OCI-LY3 (cell line): Measurements from ENCODE around the gene MISP.

ENCODE experiments used
- H2AFZ ChIP-seq: fragments of 200-600, 300-600 bp; shearing (Covaris generic); 2 replicates; pipeline ENCODE4 v1.6.0; 2014; ENCODE audit warnings: antibody characterized with exemption, low read depth, low read length
- H3K27ac ChIP-seq: fragments of 200-600, 300-600 bp; sonication (generic); 2 replicates; pipeline ENCODE4 v1.5.1; 2014; ENCODE audit warnings: mild to moderate bottlenecking, low read length, moderate library complexity, mixed read lengths
- H3K27me3 ChIP-seq: fragments of 200-600, 300-600 bp; sonication (generic); 2 replicates; pipeline ENCODE4 v1.6.1; 2014; ENCODE audit warnings: low read depth, low read length, mixed read lengths
- H3K36me3 ChIP-seq: fragments of 200-600, 300-600 bp; sonication (generic); replicated peaks from 2 replicates; pipeline ENCODE3; 2014; ENCODE audit warnings: low read depth, low read length, mixed read lengths
- H3K4me1 ChIP-seq: fragments of 300-600, 200-600 bp; sonication (generic); 2 replicates; pipeline ENCODE4 v1.6.1; 2014; ENCODE audit warnings: low read length, mixed read lengths
- H3K4me2 ChIP-seq: fragments of 200-600, 300-600 bp; sonication (generic); 2 replicates; pipeline ENCODE4 v1.6.1; 2014; ENCODE audit warnings: low read length, mixed read lengths
- H3K4me3 ChIP-seq: fragments of 300-600, 200-600 bp; sonication (generic); 2 replicates; pipeline ENCODE4 v1.5.1; 2014; ENCODE audit warnings: antibody characterized with exemption, mild to moderate bottlenecking, low read length, moderate library complexity
- H3K79me2 ChIP-seq: fragments of 300-600, 200-600 bp; shearing (Covaris generic); 2 replicates; pipeline ENCODE4 v1.6.1; 2014; ENCODE audit warnings: mild to moderate bottlenecking, low read length, mixed read lengths
- H3K9ac ChIP-seq: fragments of 300-600, 200-600 bp; shearing (Covaris generic); 2 replicates; pipeline ENCODE4 v1.6.0; 2014; ENCODE audit warnings: mild to moderate bottlenecking, low read length, moderate library complexity
- H3K9me3 ChIP-seq: fragments of 200-600, 300-600 bp; shearing (Covaris generic); 2 replicates; pipeline ENCODE4 v1.6.1; 2014; ENCODE audit warnings: low read length, mixed read lengths; ENCODE audit not compliant: insufficient read depth
- H4K20me1 ChIP-seq: fragments of 200-600, 300-600 bp; sonication (generic); 2 replicates; pipeline ENCODE4 v1.6.1; 2016; ENCODE audit warnings: low read length, mixed read lengths; ENCODE audit not compliant: insufficient read depth
- EZH2phosphoT487 ChIP-seq: fragments of 200-600 bp; shearing (Covaris generic); IDR thresholded peaks from 2 replicates; pipeline ENCODE4 v1.6.1; 2018; ENCODE audit warnings: antibody characterized with exemption, mixed run types, low read depth
- TF ChIP-seq, protein P1 (sequence below): fragments of 200-600, 300-600 bp; sonication (generic); IDR thresholded peaks from 2 replicates; pipeline ENCODE4 v1.5.1; 2014; ENCODE audit warnings: antibody characterized with exemption, low read length, low read depth

MISP gene

DNA sequence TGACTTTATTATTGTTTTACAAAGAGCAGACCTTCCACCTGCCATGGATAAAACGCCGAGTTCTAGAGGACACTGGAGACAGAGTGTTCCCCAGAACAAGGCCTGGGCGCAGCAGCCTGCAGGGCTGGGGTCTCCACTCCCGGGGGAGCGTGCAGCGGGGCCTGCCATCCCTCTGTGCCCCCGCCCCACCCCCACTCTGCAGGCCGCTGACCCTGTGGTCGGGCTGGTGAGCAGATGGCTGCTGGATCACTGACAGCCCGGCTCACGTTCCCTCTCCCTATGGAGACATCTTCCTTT, 37.7 kb downstream of the MISP start:
- H3K27me3 ChIP-seq = no peaks in the 10 kb centered on the region
- TF ChIP-seq, protein P1, sequence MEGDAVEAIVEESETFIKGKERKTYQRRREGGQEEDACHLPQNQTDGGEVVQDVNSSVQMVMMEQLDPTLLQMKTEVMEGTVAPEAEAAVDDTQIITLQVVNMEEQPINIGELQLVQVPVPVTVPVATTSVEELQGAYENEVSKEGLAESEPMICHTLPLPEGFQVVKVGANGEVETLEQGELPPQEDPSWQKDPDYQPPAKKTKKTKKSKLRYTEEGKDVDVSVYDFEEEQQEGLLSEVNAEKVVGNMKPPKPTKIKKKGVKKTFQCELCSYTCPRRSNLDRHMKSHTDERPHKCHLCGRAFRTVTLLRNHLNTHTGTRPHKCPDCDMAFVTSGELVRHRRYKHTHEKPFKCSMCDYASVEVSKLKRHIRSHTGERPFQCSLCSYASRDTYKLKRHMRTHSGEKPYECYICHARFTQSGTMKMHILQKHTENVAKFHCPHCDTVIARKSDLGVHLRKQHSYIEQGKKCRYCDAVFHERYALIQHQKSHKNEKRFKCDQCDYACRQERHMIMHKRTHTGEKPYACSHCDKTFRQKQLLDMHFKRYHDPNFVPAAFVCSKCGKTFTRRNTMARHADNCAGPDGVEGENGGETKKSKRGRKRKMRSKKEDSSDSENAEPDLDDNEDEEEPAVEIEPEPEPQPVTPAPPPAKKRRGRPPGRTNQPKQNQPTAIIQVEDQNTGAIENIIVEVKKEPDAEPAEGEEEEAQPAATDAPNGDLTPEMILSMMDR = no peak
- no peak for TF ChIP-seq EZH2phosphoT487
- no peak overlapping the region for H3K4me3 ChIP-seq
- no peak overlapping the region for H2AFZ ChIP-seq
- H3K4me2 ChIP-seq = no peak overlapping the region
- H3K36me3 ChIP-seq = no peaks in the 10 kb centered on the region
- H3K27ac ChIP-seq = no peak overlapping the region
- no peaks in the 10 kb centered on the region for H4K20me1 ChIP-seq
- no peaks in the 10 kb centered on the region for H3K4me1 ChIP-seq
- no peaks in the 10 kb centered on the region for H3K9me3 ChIP-seq
- no peaks in the 10 kb centered on the region for H3K79me2 ChIP-seq
- H3K9ac ChIP-seq = no peak overlapping the region

DNA sequence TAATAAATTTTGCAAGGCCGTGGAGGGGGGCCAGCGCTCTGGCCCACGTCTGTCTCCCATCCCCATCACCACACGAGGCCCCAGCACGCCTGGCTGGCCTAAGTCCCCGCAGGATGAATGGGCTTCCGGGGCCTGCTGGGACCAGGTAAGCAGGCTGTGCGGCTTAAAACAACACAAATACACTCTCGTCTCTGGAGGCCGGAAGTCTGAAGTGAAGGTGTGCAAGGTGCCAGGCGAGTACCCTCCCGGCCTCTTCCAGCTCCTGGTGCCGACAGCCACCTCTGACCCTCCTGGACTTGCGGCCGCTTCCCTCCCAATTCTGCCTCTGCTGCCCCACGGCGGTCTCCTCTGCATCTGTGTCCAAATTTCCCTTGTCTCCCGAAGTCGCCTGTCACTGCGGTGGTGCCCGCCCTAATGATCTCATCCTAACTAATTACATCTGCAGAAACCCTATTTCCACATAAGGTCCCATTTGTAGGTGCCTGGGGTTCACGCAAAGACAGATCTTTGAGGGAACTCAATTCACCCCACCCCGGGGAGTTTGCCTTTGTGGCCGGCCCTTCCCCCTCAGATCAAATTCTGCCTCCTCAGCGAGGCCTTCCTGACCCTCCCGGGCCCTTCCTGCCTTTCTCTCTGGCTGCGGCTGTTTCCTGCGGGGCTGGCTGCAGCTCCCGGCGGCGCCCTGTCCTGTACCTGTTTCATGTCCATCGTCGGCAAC, 38.2 kb downstream of the MISP start:
- Histone ChIP-seq H3K36me3 (no peaks in the 10 kb centered on the region), H3K27ac (no peak overlapping the region), H3K79me2 (no peaks in the 10 kb centered on the region), H3K27me3 (no peaks in the 10 kb centered on the region), H3K4me3 (no peak overlapping the region), H3K4me2 (no peak overlapping the region), H3K4me1 (no peaks in the 10 kb centered on the region), H3K9me3 (no peaks in the 10 kb centered on the region), H3K9ac (no peak overlapping the region), H2AFZ (no peak overlapping the region), H4K20me1 (no peaks in the 10 kb centered on the region)
- TF ChIP-seq, protein P1 = no peak
- no peak for TF ChIP-seq EZH2phosphoT487

DNA sequence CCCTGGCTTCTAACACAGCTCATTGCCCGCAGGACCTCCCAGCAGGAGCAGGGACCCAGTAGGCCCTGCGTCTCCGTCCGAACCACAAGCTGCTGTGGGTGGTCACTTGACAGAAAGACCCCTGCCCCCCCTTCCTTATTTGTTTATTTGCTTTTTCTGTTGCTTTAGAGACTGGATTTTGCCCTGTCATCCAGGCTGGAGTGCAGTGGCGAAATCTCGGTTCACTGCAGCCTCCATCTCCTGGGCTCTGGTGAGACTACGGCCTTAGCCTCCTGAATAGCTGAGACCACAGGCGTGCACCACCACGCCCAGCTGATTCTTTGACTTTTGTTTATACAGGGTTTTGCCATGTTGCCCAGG, 38.8 kb downstream of the MISP start:
- H3K36me3 ChIP-seq = no peaks in the 10 kb centered on the region
- no peak overlapping the region for H3K4me3 ChIP-seq
- H4K20me1 ChIP-seq = no peaks in the 10 kb centered on the region
- H3K4me1 ChIP-seq = no peaks in the 10 kb centered on the region
- no peaks in the 10 kb centered on the region for H3K27me3 ChIP-seq
- no peaks in the 10 kb centered on the region for H3K79me2 ChIP-seq
- TF ChIP-seq EZH2phosphoT487 = no peak
- TF ChIP-seq, protein P1 = no peak
- no peak overlapping the region for H3K27ac ChIP-seq
- no peaks in the 10 kb centered on the region for H3K9me3 ChIP-seq
- no peak overlapping the region for H3K4me2 ChIP-seq
- H2AFZ ChIP-seq = no peak overlapping the region
- no peak overlapping the region for H3K9ac ChIP-seq

DNA sequence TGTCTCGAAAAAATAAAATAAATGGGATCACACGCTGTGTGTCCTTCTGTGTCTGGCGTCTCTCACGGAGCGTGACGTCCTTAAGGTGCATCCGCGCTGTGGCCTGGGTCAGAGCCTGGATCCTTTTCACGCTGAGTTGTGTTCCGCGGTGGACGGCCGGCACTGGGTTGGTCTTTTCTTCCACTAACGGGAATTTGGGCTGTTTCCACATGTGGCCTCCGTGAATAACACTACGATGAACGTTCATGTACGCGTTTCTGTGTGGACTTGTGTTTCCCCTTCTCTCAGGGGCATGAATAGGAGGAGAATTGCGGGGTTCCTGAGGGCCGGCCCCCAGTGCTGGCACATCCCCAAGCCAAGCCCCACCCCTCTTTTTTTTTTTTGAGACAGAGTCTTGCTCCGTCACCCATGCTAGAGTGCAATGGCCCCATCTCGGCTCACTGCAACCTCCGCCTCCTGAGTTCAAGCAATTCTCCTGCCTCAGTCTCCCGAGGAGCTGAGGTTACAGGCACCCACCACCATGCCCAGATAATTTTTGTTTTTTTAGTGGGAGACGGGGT, 40.2 kb downstream of the MISP start:
- Histone ChIP-seq H3K36me3 (no peaks in the 10 kb centered on the region), H3K4me3 (no peak overlapping the region), H3K4me2 (no peak overlapping the region), H3K27ac (no peak overlapping the region), H2AFZ (no peak overlapping the region), H3K9me3 (no peaks in the 10 kb centered on the region), H3K27me3 (no peaks in the 10 kb centered on the region), H4K20me1 (no peaks in the 10 kb centered on the region), H3K4me1 (no peaks in the 10 kb centered on the region; the same call in 1 of the 2 replicates), H3K79me2 (no peaks in the 10 kb centered on the region), H3K9ac (no peak overlapping the region)
- TF ChIP-seq, protein P1 = no peak
- TF ChIP-seq EZH2phosphoT487 = no peak
